ENCODE measurements around the gene RPS6KA1. TPM values are rescaled to one million over a fixed set of nuclear protein-coding genes. Genes with fewer than 3 reads are reported as not detected.
A peak's percentile ranks its signal among the peaks of the same experiment; 100 is the strongest.

The RPS6KA1 gene
- total and polyA plus RNA-seq, 2 of the 4 experiments (the other 2 are of a cell fraction), result 3.6 to 6.3 TPM

DNA sequence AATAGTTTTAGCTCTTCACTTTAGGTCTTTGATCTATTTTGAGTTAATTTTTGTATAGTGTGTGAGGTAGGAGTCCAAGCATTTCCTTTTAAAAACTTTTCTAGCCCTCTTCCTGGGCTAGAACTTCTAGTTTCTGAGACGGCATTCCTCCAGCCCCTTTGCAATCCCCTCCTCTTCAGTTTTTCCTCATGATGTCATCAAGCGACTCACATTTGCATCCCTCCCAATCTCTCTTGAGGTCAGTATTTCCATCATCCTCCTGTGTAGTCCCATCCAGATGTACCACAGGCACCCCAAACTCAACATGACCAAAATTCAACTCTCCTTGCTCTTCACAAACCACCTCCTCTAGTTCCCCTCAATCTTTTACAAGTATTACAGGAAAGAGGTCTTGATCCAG is 46.6 kb upstream of the RPS6KA1 start:
- Histone ChIP-seq H2AK9ac (replicated peaks; ENCODE audit: low read depth, low read length, poor library complexity) (peak overlapping the region; percentile 82), H3K79me1 (ENCODE audit: low read depth in 1 of 2, low read length in 2 of 2) (peaks cover 0 to 3% of the 10 kb centered on the region in 2 experiments; a peak in 1 of 4 replicates), H3K9me3 (ENCODE audit: control insufficient read depth, insufficient read depth, low read length) (no peaks in the 10 kb centered on the region), H2BK15ac (ENCODE audit: low read depth, low read length) (0 out of 3 replicates have a peak overlapping the region, but pooled peaks have one; percentile 44), H3K4me2 (ENCODE audit: low read depth, low read length) (no peak overlapping the region), H2BK20ac (ENCODE audit: low read depth, low read length) (peak overlapping the region; percentile 89; the same call in 1 of the 2 replicates), H2BK120ac (ENCODE audit: low read depth, low read length) (peak overlapping the region; percentile 20; the same call in 1 of the 2 replicates), H3K4me3 (ENCODE audit: insufficient read depth, low read depth, low read length) (no peak overlapping the region), H4K5ac (ENCODE audit: low read depth, low read length) (no peak overlapping the region), H4K8ac (ENCODE audit: low read depth in 2 of 2, low read length in 2 of 2) (peak overlapping the region in 1 of 2 experiments; percentile 46; a peak in 1 of 4 replicates), H3K18ac (ENCODE audit: low read depth, low read length) (no peak overlapping the region), H3K4ac (ENCODE audit: low read depth, low read length) (peak overlapping the region; percentile 67; the same call in 1 of the 2 replicates), H4K20me1 (ENCODE audit: insufficient read depth, low read length) (no peaks in the 10 kb centered on the region), H2BK5ac (ENCODE audit: low read depth, low read length, poor library complexity, severe bottlenecking) (peak overlapping the region; percentile 29), H3K4me1 (ENCODE audit: control insufficient read depth, insufficient read depth, low read length) (peaks cover 2% of the 10 kb centered on the region; the same call in 1 of the 2 replicates), H3K14ac (replicated peaks; ENCODE audit: low read depth, low read length) (no peak overlapping the region; the same call in 1 of the 2 replicates), H3K27me3 (ENCODE audit: control insufficient read depth, insufficient read depth, low read length) (no peaks in the 10 kb centered on the region), H4K91ac (ENCODE audit: insufficient read depth, low read depth, low read length) (no peak overlapping the region), H2AK5ac (ENCODE audit: low read depth, low read length) (peak overlapping the region; percentile 85; the same call in 1 of the 2 replicates), H3K36me3 (ENCODE audit: control insufficient read depth, insufficient read depth, low read length) (no peaks in the 10 kb centered on the region), H3K23ac (ENCODE audit: low read depth, low read length) (0 out of 2 replicates have a peak overlapping the region, but pooled peaks have one; percentile 33), H3K27ac (ENCODE audit: insufficient read depth, low read length) (no peak overlapping the region), H3K9ac (ENCODE audit: low read depth, low read length) (no peak overlapping the region), H2AFZ (replicated peaks; ENCODE audit: low read length, poor library complexity) (peak overlapping the region; percentile 69), H3K9me1 (ENCODE audit: insufficient read depth, low read length) (peaks cover 7% of the 10 kb centered on the region; the same call in 1 of the 2 replicates), H3K56ac (ENCODE audit: extremely low read depth, insufficient read depth, low read length) (no peak overlapping the region)
- CTCF ChIA-PET, result no interaction called here
- no TSS peak for BruUV-seq (replicated peaks)
- 33% methylated on average over 2 of the region's 2 CpGs; no CpG with 5 or more reads in 1 of the 2 experiments for WGBS, 2 experiments (ENCODE audit: extremely low coverage in 2 of 2, insufficient read length in 1 of 2)
- peak; percentile 52 for ATAC-seq (ENCODE audit: low read depth)
- TF ChIP-seq, protein P1, sequence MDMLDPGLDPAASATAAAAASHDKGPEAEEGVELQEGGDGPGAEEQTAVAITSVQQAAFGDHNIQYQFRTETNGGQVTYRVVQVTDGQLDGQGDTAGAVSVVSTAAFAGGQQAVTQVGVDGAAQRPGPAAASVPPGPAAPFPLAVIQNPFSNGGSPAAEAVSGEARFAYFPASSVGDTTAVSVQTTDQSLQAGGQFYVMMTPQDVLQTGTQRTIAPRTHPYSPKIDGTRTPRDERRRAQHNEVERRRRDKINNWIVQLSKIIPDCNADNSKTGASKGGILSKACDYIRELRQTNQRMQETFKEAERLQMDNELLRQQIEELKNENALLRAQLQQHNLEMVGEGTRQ (IDR thresholded peaks at IDR 0.05; ENCODE audit: low read depth, low read length), result no peak
- no peak for TF ChIP-seq CEBPB (IDR thresholded peaks at IDR 0.05; ENCODE audit: low read depth, low read length)
- TF ChIP-seq, protein P2, sequence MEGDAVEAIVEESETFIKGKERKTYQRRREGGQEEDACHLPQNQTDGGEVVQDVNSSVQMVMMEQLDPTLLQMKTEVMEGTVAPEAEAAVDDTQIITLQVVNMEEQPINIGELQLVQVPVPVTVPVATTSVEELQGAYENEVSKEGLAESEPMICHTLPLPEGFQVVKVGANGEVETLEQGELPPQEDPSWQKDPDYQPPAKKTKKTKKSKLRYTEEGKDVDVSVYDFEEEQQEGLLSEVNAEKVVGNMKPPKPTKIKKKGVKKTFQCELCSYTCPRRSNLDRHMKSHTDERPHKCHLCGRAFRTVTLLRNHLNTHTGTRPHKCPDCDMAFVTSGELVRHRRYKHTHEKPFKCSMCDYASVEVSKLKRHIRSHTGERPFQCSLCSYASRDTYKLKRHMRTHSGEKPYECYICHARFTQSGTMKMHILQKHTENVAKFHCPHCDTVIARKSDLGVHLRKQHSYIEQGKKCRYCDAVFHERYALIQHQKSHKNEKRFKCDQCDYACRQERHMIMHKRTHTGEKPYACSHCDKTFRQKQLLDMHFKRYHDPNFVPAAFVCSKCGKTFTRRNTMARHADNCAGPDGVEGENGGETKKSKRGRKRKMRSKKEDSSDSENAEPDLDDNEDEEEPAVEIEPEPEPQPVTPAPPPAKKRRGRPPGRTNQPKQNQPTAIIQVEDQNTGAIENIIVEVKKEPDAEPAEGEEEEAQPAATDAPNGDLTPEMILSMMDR (conservative IDR thresholded peaks at IDR 0.05; ENCODE audit: low read depth, low read length), result no peak
- no peak for TF ChIP-seq RCOR1 (IDR thresholded peaks at IDR 0.05; ENCODE audit: insufficient replicate concordance, low read length)
- TF ChIP-seq NFE2L2 (IDR thresholded peaks at IDR 0.05; ENCODE audit: low read depth, low read length), result no peak
- no peak for TF ChIP-seq RAD21 (IDR thresholded peaks at IDR 0.05; ENCODE audit: low read length)
- TF ChIP-seq POLR2A (IDR thresholded peaks at IDR 0.05; ENCODE audit: low read depth, low read length), result no peak
- TF ChIP-seq SMC3 (IDR thresholded peaks at IDR 0.05; ENCODE audit: low read depth, low read length), result no peak
- no peak for TF ChIP-seq MXI1 (IDR thresholded peaks at IDR 0.05; ENCODE audit: borderline replicate concordance, low read depth, low read length)
- no peak for TF ChIP-seq BHLHE40 (IDR thresholded peaks at IDR 0.05; ENCODE audit: low read depth, low read length)
- no peak for TF ChIP-seq MAZ (IDR thresholded peaks at IDR 0.05; ENCODE audit: borderline replicate concordance, low read depth, low read length)
- TF ChIP-seq MAFK (IDR thresholded peaks at IDR 0.05; ENCODE audit: low read depth, low read length), result no peak
- no peak for TF ChIP-seq FOS (IDR thresholded peaks at IDR 0.05; ENCODE audit: low read depth, low read length)
- TF ChIP-seq RFX5 (IDR thresholded peaks at IDR 0.05; ENCODE audit: low read depth, low read length), result no peak
- no peak for TF ChIP-seq CHD1 (IDR thresholded peaks at IDR 0.05; ENCODE audit: low read depth, low read length)
- TF ChIP-seq, protein P3, sequence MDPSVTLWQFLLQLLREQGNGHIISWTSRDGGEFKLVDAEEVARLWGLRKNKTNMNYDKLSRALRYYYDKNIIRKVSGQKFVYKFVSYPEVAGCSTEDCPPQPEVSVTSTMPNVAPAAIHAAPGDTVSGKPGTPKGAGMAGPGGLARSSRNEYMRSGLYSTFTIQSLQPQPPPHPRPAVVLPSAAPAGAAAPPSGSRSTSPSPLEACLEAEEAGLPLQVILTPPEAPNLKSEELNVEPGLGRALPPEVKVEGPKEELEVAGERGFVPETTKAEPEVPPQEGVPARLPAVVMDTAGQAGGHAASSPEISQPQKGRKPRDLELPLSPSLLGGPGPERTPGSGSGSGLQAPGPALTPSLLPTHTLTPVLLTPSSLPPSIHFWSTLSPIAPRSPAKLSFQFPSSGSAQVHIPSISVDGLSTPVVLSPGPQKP (IDR thresholded peaks at IDR 0.05; ENCODE audit: borderline replicate concordance, low read depth, low read length), result no peak
- in situ Hi-C loops (cut with MboI; ENCODE audit: low sequenced_read_pairs) (no loop called here), intact Hi-C loops (cut with micrococcal nuclease) (no loop called here), dilution Hi-C loops (cut with HindIII; ENCODE audit: low sequenced_read_pairs, unreplicated experiment) (no loop called here)
- peak; percentile 68 for DNase-seq
- POLR2A ChIA-PET (ENCODE audit: unreplicated experiment), result no interaction called here
